HTERT RPE-1 (cell line): ENCODE measurements around the gene SESN2.
"Not testable (repeated sequence)": the region's sequence is repeated elsewhere in the genome, so short reads cannot be mapped to it uniquely, and the experiment has no call there.

Experiments used
- in situ Hi-C: fragments of 300-500 bp; cut with MboI; formaldehyde crosslinking; loops from 4 replicates; pipeline ENCODE4 v1.14.3; 2020; ENCODE audit warnings: low sequenced_read_pairs

Gene SESN2

GRCh38 chr1:28326515-28326914, 67.2 kb downstream of the SESN2 start:
- in situ Hi-C loops = no loop called here

GRCh38 chr1:28326984-28327383, 67.7 kb downstream of the SESN2 start:
- in situ Hi-C loops = no loop called here

GRCh38 chr1:28327431-28327830, 68.1 kb downstream of the SESN2 start:
- in situ Hi-C loops = not testable (repeated sequence)

- in situ Hi-C loops = no loop called here
Observed at GRCh38 chr1:28328228-28328648, 68.9 kb downstream of the SESN2 start.

- in situ Hi-C loops = no loop called here
Observed at GRCh38 chr1:28329395-28330153, 70.3 kb downstream of the SESN2 start.
